Left forelimb (tissue), 1 donor: ENCODE data around the gene OR2V2.

Source experiments
- DNase-seq: peaks from one replicate; pipeline ENCODE4 v3.0.0-alpha.2; 2018; ENCODE audit warnings: low spot score

Gene OR2V2

DNA sequence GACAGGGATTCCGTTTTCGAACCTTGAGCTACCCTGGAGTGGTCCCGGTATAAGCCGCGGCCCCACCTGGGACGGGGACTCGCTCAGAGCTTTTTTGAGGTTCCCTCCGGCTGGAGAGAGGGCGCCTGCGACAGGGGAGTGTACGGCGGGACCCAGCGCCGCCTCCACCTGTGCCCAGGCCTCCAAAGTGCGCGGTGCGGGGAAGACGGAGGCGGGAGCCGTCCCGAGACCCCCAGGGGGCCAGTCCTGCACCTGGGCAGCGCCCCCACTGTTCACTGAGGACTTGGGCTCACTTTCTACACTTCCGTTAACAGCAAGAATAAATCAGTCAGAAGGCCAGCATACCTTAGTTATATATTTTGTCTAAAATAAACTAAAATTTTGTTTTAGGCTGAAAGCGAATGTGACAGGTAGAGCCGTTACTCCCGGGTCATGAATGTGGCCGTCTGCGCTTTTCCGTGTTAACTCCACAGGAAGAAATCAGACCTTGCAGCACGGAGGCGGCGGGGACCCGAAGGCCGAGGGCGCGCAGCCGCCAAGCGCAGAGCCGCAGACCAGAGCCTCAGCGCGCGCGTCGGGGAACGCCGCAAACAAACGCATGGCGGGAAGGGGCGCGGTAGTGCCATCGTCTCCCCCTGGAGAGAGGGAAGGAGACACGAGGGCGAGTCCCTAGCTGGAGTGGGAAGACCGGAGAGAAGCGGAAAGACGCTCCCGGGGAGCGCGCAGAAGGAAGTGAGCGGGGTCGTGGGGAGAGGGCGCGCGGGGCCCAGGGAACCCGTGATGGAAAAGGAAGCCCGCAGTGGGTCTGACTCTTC is 43.5 kb downstream of the OR2V2 start:
- no peak for DNase-seq

DNA sequence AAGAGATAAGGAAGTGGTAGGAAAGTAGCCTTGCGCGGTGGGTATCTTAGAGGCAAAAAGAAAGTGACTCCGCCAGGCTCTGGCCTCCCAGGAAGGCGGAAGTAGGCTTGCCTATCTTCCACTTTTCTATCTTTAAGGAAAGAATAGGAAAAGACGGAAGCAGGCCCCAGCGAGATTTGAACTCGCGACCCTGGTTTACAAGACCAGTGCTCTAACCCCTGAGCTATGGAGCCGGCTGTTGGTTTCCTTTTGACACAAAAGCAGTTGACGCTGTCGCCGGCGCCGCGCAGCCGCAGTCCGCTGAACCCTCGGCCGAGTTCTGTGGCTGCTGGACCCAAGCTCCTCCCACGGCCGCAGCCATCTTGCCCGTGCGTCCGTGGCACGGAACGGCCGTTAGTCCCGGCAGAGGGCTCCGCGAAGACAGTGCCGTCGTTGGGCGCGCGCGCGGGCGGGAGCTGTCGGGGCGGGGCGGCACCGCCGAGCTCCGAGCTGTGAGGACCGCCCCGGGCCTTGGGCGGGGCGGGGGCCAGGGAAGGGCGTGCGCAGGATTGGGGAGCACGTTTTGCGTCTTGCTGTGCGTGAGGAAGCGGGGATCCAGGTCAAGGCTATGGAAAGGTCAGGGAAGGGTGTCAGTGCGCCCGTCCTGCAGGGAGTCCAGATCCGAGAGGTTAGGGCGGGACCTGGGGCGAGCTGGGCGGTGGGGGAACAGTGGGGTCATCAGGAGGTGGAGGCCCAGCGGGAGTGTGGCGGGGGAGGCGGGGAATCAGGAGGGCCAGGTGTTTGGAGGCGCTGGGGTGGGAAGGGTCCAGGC is 44.3 kb downstream of the OR2V2 start:
- DNase-seq, result peak; percentile 100

DNA sequence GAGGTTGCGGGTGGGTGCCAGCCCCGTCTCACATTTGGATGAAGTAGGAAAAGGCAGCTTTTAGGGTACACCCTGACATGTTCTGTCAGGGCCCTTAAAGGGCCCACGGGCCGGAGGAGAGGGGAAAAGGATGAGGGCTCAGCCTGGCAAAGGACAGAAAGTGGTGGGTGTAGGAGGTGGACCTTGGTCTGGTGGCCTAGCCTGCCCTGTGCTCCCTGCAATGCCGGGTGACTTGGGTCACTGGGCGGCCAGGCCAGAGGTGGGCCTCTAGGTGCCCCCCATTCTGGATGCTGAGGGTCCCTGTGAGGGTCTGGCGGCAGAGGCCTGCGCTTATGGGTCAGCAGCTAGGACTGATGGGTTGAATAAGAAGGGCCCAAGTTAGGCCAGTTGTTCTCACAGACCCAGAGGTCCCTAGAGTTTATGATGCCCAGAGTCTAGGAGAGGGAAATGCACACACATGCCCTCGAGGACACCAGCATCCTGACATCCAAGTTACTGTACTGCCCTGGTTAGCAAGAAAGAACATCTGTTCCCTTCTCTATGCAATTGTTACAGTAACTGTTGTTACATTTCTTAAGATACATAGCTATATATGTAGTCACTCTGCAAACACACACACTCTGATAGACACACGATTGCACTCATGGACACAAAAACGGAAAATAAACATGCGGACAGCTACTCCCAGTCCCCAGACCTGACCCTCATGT is 45.1 kb downstream of the OR2V2 start:
- DNase-seq, result no peak

DNA sequence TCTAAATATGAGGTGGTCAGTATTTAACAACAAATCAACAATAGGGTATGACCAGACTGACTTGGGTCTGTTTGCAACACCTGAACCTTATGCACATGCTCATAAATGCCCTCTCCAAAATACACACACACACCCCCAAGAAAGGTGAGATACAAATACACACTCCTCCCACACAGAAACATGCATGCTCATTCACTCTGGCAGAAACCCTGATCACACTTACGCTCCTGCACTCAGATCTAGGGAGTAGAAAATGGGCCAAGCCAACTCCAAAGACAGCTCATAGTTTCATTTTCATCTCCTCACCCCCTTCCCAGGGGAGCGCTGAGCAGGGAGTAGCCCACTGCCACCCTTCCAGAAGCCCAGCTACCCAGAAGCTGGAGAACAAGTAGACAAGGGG is 46.3 kb downstream of the OR2V2 start:
- DNase-seq, result no peak

DNA sequence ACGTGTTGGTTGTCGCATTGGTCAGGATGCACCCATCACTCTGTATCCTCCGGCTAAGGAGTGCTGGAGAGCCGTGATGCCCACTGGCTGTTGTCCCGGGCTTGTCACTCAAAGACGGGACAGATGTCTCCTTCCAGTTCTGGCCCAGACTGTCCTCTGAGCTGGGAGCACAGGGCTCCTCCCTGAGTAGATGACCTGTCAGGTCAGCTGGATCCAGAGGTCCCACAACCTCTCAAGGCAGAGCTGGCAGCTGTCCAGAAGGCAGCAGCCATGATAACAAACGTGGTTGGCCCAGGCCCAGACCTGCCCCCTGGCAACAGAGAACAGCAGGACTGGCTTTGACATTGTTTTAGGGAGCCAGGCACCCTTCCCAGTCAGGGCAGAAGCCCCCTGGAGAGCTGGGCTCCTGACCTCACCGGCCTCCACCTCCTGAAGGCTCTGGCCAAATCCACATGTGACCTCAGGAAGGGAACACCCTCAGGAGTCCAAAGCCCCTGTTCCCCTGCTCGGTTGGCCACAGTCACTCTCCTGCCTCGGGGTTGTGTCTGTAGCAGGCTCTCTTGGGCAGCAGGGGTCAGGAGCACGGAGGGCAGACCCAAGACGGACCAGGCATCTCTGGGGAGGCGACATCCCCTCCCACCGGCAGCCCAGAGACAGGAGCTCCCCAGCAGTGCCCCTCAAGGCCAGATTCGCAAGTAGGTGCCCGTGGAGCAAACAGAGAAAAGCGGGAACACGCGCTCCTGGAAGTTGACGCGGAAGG is 47.3 kb downstream of the OR2V2 start:
- no peak for DNase-seq

DNA sequence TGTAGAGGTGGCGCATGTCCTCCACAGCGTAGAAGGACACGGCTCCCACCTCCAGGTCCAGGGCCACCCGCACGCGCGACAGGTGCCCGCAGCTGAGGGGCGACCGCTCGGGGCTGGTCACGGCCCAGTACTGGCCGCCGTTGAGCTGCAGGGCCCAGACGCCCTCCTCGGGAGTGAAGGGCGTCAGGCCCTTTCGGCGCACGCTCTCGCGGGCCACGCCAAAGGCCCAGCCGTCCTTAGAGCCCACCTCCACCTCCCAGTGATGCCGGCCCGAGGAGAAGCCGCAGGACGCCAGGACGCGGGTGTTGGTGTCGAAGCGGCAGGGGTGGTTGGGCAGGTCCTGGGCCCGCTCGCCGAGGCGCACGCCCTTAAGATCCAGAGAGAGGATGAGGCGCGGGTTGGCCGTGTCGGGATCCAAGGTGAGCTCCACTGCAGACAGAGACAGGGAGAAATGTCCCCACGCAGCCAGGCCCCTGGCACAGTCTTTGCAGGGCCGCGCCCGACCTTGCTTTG is 47.9 kb downstream of the OR2V2 start:
- DNase-seq, result no peak

DNA sequence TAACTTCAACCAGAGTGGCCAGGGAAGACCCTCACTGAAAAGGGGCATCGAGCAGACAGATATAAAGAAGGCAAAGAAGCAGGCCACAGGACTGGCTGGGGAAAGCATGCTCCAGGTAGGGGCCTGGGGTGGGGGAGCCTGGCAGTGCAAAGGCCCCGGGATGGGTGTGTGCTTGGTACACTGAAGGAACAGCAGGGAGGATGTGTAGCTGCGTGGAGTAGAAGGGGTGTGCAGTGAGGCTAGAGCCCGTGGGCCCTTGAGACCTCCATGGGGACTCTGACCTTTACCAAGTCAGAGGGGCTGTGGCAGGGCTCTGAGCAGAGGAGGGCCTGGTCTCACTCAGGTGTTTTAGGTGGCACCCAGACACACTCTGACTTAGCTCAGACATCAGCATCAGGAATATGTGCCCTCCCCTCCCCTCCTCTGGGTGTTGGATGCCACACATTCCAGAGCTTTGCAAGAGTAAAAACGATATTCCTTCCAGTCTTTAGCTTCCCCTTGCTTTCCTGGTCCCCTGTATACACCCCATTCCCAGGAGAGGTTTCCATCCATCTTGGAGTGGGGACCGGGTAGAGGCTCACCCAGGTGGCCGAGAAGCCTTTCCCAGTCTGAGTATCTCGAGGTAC is 50.1 kb downstream of the OR2V2 start:
- no peak for DNase-seq

DNA sequence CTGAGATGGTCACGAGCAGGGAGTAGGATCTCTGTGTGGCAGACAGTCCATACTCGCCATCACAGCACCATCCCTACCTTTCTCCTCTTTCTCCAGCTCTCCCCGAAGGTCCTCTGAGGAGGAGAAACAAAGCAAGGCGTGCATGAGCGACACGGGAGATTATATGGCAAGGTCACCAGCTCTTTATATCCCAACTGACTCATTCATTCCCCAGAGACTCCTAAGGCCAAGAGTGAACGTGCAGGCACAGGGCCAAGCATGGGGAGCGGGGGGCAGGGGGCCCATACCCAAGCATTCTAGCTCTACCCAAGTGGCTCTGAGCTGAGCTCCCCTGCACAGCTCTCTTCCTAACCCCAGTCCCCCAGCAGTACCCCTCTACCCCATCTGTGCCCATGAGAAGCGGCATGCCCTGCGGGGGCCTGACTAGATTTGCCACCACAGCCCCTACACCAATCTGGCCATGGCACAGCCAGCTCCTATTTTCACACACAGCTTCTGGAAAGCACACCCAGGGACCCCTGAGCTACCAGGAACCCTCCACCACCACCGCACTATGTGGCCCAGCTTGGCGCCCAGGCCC is 50.8 kb downstream of the OR2V2 start:
- DNase-seq, result no peak

DNA sequence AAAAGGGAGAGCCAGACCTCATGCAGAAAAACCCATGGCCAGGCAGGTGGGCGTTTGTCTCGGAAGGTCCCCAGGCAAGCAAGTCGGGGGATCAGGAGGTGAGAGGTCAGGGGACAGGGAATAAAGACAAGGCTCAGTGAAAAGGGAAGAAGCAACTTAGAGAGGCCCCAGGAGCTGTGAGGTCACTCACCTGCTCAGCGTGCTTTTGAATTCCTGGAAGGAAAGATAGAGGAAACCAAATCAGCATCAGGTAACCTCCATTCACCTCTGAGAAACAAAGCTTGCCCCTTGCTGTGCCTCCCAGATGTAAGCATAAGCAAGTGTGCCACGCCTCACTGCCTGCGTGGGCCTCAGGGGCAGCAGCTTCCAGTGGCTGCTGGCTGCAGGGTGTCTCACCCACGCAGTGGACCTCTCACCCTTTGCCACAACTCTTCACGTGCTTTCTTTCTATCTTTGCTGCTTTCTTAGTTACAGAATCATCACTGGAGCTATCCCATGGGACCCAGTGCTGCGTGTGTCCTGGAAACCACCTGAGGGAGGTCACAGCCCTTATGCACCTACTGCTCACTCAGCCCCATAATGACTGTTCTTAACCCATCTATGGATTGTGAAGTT is 51.6 kb downstream of the OR2V2 start:
- no peak for DNase-seq

DNA sequence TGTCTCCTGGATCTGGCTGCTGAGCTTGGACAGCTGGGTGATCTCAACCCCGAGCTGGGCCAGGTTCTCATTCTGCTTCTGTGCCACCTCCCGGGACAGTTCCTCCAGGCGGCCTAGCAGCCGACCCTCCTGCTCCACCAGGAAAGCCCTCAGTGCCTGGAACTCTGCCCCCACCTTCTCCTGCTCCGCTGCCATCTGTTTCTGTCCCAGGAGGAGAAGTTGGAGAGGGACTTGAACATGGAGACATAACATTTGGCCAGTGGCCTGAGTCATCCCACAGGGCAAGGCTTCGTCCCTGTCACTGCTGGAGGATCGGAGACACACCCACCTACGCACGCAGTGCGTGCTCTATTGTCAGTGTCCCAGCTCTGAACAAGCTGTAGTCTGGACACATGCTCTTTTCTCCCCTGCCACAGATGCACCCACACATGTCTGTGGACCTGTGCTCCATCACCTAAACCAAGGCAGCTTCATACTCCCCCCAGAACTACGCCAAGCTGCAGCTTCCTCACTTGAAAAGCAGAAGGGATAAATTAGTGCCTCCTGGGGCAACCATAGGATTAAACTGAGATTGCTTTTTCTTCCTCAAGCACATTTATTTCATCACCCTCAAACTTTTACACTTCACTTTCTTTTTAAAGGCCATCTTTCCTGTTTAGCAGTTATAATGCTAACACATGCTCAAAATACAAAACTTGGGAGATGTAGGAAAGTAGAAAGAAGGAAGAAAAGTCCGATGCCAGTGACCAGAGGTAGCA is 52.7 kb downstream of the OR2V2 start:
- no peak for DNase-seq

DNA sequence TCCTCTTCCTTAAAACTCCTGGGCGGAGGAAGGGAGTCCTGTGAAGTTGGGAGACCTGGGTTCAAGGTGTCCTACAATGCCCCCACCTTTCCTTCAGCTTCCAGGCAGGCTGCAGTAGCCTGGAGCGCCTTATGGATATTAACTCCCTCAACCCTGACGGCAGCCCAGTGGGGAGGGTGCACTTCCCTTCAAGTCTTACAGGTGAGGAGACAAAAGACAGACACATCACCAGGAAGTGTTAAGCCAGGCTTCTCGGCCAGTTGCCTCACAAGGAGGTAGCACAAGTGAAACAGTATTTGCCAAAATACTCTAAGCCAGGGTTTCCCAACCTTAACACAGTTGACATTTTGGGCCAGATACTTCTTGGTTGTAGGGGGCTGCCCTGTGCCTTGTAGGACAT is 53.4 kb downstream of the OR2V2 start:
- no peak for DNase-seq

DNA sequence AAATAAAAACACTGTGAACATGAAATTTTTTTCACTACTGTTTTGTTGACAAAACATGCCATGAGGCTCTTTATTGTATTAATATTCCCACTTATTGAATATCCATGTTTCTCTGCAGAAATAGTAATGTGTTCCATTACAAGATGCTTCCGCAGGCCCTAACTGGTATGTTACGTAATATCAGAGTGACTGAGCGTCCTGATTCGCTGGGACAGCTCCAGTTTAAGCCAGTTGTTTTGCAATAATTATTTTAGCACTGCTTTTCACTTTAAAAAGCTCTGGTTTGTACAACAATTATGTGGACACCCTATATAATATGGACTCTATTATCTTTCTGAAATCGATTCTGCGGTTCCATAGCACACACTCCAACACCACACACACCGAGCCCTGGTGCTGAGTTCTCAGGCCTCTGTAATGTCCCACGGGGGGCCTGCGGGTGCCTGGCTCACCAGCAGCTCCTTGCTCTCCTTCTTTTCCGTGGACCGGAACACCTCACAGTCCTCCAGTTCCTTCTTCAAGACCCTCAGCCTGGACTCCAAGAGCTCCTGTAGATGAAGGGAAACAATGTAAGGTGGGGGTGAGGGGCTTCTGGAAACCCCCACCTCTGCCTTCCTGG is 55.8 kb downstream of the OR2V2 start:
- DNase-seq, result no peak

DNA sequence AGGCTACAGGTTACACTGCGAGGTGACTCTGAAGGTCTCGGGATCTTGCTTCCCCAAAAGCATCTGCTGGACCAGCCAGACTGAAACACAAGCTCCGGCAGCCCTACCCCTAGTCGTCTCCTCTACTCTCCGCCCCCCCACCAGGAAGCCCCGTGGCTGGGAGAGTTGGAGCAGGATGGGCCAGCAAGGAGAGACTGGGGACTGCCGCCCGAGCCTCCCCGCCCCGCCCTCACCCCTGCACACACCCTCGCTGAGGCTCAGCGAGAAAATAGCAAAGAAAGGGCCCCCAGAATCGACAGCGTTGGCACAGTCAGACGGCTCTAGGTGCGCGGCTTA is 56.4 kb downstream of the OR2V2 start:
- no peak for DNase-seq

DNA sequence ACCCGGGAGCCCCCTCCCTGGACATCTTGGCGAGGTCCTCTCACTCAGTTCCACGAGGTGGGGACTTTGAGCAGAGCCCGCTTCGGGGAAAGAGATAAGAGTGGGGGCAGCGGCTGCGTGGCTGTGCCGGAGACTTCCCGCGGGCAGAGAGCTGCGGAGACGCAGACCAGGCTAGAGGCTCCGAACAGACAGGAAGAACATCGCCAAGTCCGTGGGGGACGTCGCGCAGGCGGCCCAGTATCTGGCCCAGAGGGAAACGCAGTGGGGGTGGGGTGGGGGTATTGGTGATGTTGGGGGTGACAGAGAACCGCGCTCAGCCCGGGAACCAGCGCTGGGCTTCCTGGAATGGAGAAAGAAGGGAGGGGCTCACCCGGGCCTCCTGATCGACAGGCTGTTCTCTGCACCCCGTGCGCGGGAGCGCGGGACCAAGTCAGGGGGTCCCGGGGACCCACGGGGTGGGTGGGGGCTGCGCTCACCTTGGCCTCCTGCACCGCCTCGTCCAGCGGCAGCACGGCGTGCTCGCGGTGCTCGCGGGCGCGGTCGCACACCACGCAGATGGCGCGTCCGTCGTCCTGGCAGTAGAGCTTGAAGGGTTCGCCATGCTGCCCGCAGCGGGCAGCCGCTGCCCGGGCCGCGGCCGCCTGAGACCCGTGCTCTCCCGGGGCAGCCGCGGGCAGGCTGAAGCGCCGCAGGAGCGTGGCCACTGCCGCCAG is 56.9 kb downstream of the OR2V2 start:
- DNase-seq, result no peak

DNA sequence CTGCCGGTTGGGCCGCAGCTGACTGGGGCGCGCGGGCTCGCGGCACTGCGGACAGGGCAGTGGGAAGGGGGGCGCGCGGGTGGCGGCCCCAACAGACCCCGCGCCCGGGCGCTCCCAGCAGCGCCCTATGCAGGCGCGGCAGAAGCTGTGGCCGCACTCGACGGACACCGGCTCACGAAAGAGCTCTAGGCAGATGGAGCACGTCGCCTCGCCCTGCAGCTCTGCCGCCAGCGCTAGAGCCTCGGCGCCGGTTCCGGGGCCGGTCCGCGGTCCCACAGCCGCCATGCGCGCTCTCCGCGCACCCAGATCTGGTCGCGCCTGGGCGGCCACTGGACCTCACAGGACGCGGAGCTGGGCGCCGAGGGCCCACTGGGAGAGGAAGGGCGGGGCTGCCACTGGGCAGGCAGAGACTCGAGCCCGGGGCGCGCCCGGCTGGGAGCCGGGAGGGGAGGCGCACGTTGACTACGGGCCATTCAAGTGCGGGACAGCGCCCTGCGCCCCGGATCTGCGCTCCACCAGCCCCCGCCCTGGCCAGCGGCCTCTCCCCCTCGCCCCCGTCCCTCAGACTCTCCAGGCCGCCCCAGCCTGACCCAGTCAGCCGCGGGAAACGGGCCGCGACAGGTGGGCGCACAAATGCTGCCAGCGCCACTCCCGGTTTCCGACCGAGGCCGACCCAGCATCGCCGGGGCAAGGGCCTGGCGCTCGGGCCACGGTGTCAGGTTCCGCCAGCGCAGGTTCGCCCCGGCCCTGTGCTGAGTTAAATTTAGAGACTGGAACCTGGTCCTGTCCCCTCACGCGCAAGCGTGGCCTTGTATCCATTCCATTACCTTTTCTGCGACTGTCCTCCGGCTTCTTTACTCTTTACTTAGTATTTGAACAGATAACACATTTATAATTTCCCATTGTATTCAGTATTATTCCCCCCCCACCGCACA is 57.7 kb downstream of the OR2V2 start, which contains the start of gene TRIM7:
TRIM7 (minus strand) TSS at position 371 of the 935 bp plus-strand sequence; CDS start at position 285, 86 bp downstream.
- no peak for DNase-seq

DNA sequence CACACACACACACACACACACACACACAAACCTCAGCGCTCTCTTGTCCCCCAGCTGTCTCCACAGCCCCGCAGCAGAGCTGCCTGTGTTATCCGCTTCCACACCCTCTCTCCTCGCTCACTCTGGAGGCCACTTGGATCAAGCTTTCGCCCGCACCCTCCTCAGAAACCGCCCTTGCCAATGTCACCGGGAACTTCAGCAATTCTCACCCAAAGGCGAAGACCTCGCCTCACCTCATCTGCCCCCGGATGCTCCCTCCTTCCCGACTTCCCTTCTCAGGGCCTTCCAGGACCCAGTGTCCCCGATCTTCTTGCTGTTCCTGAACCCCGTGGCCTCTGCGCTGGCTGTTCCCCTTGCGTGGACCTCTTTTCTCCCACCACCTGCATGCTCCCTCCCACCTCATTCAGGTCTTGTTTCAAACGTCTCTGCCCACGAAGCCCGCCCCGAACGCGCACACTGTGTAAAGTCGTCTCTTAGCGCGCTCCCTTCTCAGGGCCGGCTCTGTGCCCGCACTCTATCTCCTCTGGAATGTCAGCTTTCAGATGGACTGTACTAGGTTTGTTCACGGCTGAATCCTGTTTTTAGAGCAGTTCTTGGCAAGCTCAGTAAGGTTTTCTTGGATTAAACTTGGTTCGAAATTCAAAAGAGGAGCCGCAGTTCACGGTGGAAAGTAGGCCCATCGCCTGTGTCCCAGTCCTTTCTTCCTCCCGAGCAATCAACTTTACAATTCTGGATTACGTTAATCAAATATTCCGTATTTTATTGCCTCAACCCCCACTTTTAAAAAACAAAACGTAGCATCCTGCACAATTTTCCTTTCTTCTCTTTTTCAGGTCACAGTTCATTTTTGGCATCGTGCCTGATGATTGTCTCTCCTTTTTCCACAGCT is 58.6 kb downstream of the OR2V2 start:
- no peak for DNase-seq
